HG03045 (cell line): Measurements from ENCODE around the gene C1orf167.

Experiments
- ATAC-seq: cut with Tn5 transposase; IDR thresholded peaks from one replicate; pipeline ENCODE4 v1.9.1; 2021; ENCODE audit warnings: mild to moderate bottlenecking, moderate library complexity; ENCODE audit not compliant: unreplicated experiment

The C1orf167 gene

GRCh38 chr1:11833497-11833896 lies 71.5 kb downstream of the C1orf167 start:
- ATAC-seq, result no peak

DNA sequence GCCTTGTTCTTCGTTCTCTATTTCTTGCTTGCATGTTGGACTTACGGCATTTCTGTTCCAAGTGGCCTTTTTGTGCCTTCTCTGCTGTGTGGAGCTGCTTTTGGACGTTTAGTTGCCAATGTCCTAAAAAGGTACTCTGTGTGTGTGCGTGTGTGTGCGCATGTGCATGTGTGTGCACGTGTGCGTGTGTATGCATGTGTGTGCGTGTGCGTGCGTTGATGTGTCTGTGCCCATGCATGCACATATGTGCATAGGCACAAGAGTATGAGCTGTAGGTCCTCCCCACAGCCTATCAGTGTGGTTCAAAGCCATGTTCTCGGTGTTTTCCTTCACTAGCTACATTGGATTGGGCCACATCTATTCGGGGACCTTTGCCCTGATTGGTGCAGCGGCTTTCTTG lies 71.9 kb downstream of the C1orf167 start:
- ATAC-seq, result no peak

GRCh38 chr1:11835441-11836225 lies 73.6 kb downstream of the C1orf167 start:
- no peak for ATAC-seq

GRCh38 chr1:11836955-11837766 lies 75.2 kb downstream of the C1orf167 start:
- no peak for ATAC-seq

- no peak for ATAC-seq
These were observed 75.9 kb downstream of the C1orf167 start for GRCh38 chr1:11837767-11838348.

GRCh38 chr1:11838349-11839272 lies 76.6 kb downstream of the C1orf167 start:
- ATAC-seq, result no peak
